Measurements from ENCODE around the gene TACC2. TPM values are rescaled to one million over a fixed set of nuclear protein-coding genes. Genes with fewer than 3 reads are reported as not detected.

The TACC2 gene
- total RNA-seq, 8 experiments from 2014 or later, result 14.0 to 63.3 (median 31.9) TPM

DNA sequence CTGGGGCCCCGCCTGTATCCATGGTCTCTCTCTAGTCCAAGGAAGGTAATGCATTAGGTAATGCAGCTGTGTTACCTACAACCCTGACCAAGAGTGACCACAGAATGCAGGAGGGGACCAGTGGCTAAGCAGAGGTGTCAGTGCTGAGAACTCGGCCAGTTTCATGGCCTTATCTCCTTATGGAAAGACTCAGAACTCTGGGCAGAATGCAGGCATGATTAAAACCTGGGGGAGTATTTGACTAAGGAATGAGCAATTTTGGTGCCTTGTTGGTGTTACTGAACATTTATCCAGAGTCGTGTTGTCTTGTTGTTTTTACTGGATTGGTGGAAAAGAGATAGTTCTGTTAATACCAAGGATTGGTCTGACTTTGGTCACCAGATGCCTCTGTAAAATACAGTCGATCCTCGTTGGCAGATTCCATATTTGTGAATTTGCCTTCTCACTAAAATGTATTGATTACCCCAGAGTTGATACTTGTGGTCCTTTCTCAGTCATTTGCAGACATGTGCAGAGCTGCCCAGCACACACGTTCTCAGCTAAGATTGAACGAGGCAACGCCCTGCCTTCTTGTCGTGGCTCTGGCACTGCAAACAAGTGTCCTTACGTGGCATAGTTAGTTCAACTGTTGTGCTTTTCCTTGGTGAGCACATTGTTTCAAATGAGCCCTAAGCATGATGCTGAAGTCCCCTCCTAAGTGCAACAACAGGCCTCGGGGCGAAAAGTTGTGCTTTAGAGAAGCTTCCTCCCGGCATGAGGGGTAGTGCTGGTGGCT is 146.5 kb downstream of the TACC2 start:
- no peak for ATAC-seq (replicated peaks in 6 of 8)
- no peak overlapping the region for H3K27ac ChIP-seq
- H3K4me1 ChIP-seq (replicated peaks in 1 of 2), result peaks cover 3 to 16% of the 10 kb centered on the region in 2 donors
- in situ Hi-C loops (cut with MboI; ENCODE audit: low pct_unique_long_range_greater_than_20kb in 2 of 9, low sequenced_read_pairs in 9 of 9, unreplicated experiment in 9 of 9), result no loop called here
- 29 to 100% (median 85%) methylated on average over 1 to 9 of the region's 13 CpGs; no CpG with 5 or more reads in 1 of the 10 experiments for WGBS, 10 experiments
- no peak overlapping the region for H3K4me3 ChIP-seq

GRCh38 chr10:122138831-122139625 is 150.1 kb downstream of the TACC2 start:
- ATAC-seq (replicated peaks in 6 of 8), result no peak
- in situ Hi-C loops (cut with MboI; ENCODE audit: low pct_unique_long_range_greater_than_20kb in 2 of 9, low sequenced_read_pairs in 9 of 9, unreplicated experiment in 9 of 9), result no loop called here
- H3K4me3 ChIP-seq, result no peak overlapping the region
- WGBS, 10 experiments, result 38 to 100% (median 84%) methylated on average over 1 to 9 of the region's 16 CpGs; no CpG with 5 or more reads in 2 of the 10 experiments
- H3K27ac ChIP-seq, result peak overlapping the region in 1 of 2 donors; percentile 56
- peaks cover 19 to 32% of the 10 kb centered on the region in 2 donors for H3K4me1 ChIP-seq (replicated peaks in 1 of 2)

- in situ Hi-C loops (cut with MboI; ENCODE audit: low pct_unique_long_range_greater_than_20kb in 2 of 9, low sequenced_read_pairs in 9 of 9, unreplicated experiment in 9 of 9), result no loop called here
- Histone ChIP-seq H3K27ac (peak overlapping the region in 1 of 2 donors; percentile 56), H3K4me1 (replicated peaks in 1 of 2) (peaks cover 19 to 32% of the 10 kb centered on the region in 2 donors), H3K4me3 (no peak overlapping the region)
- ATAC-seq (replicated peaks in 6 of 8), result no peak
- 53 to 100% (median 80%) methylated on average over 1 to 4 of the region's 10 CpGs; no CpG with 5 or more reads in 5 of the 10 experiments for WGBS, 10 experiments
Observed at GRCh38 chr10:122139627-122140170, 150.7 kb downstream of the TACC2 start.

- Histone ChIP-seq H3K27ac (no peak overlapping the region), H3K4me1 (replicated peaks in 1 of 2) (peaks cover 19 to 32% of the 10 kb centered on the region in 2 donors), H3K4me3 (no peak overlapping the region)
- in situ Hi-C loops (cut with MboI; ENCODE audit: low pct_unique_long_range_greater_than_20kb in 2 of 9, low sequenced_read_pairs in 9 of 9, unreplicated experiment in 9 of 9), result no loop called here
- ATAC-seq (replicated peaks in 6 of 8), result peak in 1 of 8 experiments; percentile 10
- 26 to 95% (median 73%) methylated on average over 2 to 5 of the region's 9 CpGs; no CpG with 5 or more reads in 4 of the 10 experiments for WGBS, 10 experiments
Observed at GRCh38 chr10:122140461-122140902, 151.5 kb downstream of the TACC2 start.

GRCh38 chr10:122140941-122141623 is 152.1 kb downstream of the TACC2 start:
- in situ Hi-C loops (cut with MboI; ENCODE audit: low pct_unique_long_range_greater_than_20kb in 2 of 9, low sequenced_read_pairs in 9 of 9, unreplicated experiment in 9 of 9), result no loop called here
- H3K4me3 ChIP-seq, result no peak overlapping the region
- WGBS, 10 experiments, result 0 to 100% (median 31%) methylated on average over 1 to 4 of the region's 10 CpGs; no CpG with 5 or more reads in 2 of the 10 experiments
- peak; percentile 56 to 82 (median 64) for ATAC-seq (replicated peaks in 6 of 8)
- peaks cover 19 to 32% of the 10 kb centered on the region in 2 donors for H3K4me1 ChIP-seq (replicated peaks in 1 of 2)
- no peak overlapping the region for H3K27ac ChIP-seq

GRCh38 chr10:122141821-122142640 is 153.1 kb downstream of the TACC2 start:
- Histone ChIP-seq H3K27ac (no peak overlapping the region), H3K4me1 (replicated peaks in 1 of 2) (peaks cover 19 to 32% of the 10 kb centered on the region in 2 donors), H3K4me3 (no peak overlapping the region)
- peak in 4 of 8 experiments; percentile 1 to 59 (median 53) for ATAC-seq (replicated peaks in 6 of 8)
- in situ Hi-C loops (cut with MboI; ENCODE audit: low pct_unique_long_range_greater_than_20kb in 2 of 9, low sequenced_read_pairs in 9 of 9, unreplicated experiment in 9 of 9), result no loop called here
- WGBS, 10 experiments, result 17 to 89% (median 77%) methylated on average over 1 to 6 of the region's 15 CpGs; no CpG with 5 or more reads in 5 of the 10 experiments

DNA sequence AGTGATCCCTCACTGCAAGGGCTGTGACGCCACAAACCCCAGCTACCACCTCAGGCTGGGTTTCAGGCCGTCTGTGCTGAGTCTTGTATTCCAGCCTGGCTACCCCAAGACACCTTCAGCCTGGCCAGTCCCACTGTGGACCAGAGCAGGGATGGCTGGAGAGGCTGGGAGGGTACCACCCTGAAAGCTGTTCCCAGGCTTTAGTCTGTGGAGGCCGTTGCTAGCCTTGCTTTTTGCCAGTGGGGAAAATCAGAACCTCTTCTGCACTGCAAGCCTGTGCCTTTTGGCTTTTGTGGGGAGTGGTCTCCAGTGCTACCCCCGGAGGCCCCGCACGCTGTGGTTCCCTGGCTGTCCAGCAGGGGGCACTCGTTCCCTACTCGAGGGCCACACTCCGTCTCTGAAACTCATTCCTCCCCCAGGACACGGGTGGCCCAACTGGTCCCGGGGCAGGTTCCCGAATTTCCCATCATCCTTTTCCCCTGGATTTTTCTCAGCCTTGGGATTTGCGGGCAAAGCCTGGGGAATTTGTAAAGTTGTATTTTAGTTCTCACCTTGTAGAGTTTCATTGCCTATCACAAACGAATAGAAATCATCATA is 153.8 kb downstream of the TACC2 start:
- H3K4me3 ChIP-seq, result no peak overlapping the region
- peaks cover 19 to 32% of the 10 kb centered on the region in 2 donors for H3K4me1 ChIP-seq (replicated peaks in 1 of 2)
- in situ Hi-C loops (cut with MboI; ENCODE audit: low pct_unique_long_range_greater_than_20kb in 2 of 9, low sequenced_read_pairs in 9 of 9, unreplicated experiment in 9 of 9), result no loop called here
- peak; percentile 1 to 45 (median 24) for ATAC-seq (replicated peaks in 6 of 8)
- H3K27ac ChIP-seq, result no peak overlapping the region
- WGBS, 10 experiments, result 0 to 44% (median 15%) methylated on average over 3 to 11 of the region's 14 CpGs; no CpG with 5 or more reads in 1 of the 10 experiments

DNA sequence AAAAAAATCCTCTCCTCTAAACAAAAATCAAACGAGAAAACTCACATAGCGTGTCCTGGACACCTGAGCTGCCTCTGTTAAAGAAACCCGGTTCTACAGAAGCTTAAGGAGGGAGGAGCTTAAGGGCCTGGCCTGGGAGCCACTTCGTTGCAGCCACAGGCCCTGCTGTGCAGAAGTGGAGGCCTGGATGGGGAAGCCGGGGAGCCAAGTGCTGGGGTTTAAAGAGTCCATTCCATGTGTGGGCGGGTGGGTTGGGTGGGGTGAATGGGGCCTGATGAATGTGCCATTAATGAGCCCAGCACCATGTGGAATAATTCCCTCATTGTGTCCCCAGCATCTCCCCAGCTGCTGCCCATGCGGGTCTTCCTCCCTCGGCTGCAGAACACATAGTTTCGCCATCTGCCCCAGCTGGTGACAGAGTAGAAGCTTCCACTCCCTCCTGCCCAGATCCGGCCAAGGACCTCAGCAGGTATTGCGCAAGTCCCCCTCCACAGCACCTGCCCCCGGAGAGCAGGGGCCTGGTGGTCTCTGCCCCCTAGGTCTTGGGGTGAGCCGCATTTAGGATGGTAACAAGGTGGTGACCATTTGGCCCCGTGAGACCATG is 154.4 kb downstream of the TACC2 start:
- Histone ChIP-seq H3K4me3 (no peak overlapping the region), H3K4me1 (replicated peaks in 1 of 2) (peaks cover 23 to 35% of the 10 kb centered on the region in 2 donors), H3K27ac (no peak overlapping the region)
- ATAC-seq (replicated peaks in 6 of 8), result peak in 5 of 8 experiments; percentile 19 to 68 (median 55)
- WGBS, 10 experiments, result 33 to 100% (median 76%) methylated on average over 1 to 6 of the region's 14 CpGs; no CpG with 5 or more reads in 2 of the 10 experiments
- in situ Hi-C loops (cut with MboI; ENCODE audit: low pct_unique_long_range_greater_than_20kb in 2 of 9, low sequenced_read_pairs in 9 of 9, unreplicated experiment in 9 of 9), result no loop called here

GRCh38 chr10:122144199-122144598 is 155.2 kb downstream of the TACC2 start:
- H3K4me1 ChIP-seq (replicated peaks in 1 of 2), result peaks cover 31 to 40% of the 10 kb centered on the region in 2 donors
- in situ Hi-C loops (cut with MboI; ENCODE audit: low pct_unique_long_range_greater_than_20kb in 2 of 9, low sequenced_read_pairs in 9 of 9, unreplicated experiment in 9 of 9), result no loop called here
- 67 to 100% (median 100%) methylated on average over 1 to 2 of the region's 2 CpGs; no CpG with 5 or more reads in 5 of the 10 experiments for WGBS, 10 experiments
- no peak overlapping the region for H3K27ac ChIP-seq
- H3K4me3 ChIP-seq, result no peak overlapping the region
- ATAC-seq (replicated peaks in 6 of 8), result no peak

DNA sequence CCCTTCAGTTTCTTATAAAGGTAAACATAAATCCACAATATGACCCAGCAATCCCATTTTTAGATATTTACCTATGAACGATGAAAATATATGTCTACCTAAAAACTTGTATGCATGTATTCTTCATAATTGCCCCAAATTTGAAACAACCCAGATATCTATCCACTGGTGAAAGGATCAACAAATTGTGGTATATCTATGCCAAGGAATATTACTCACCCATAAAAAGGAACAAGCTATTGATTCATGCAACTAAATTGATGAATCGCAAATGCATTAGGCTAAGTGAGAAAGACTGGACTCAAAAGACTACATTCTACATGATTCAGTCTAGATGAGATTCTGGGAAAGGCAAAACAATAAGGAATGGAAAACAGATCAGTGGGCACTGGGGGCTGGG is 156.2 kb downstream of the TACC2 start:
- Histone ChIP-seq H3K4me1 (replicated peaks in 1 of 2) (peaks cover 39 to 40% of the 10 kb centered on the region in 2 donors), H3K27ac (no peak overlapping the region), H3K4me3 (no peak overlapping the region)
- WGBS, 10 experiments, result 82 to 100% (median 100%) methylated on average over 1 to 2 of the region's 2 CpGs; no CpG with 5 or more reads in 2 of the 10 experiments
- in situ Hi-C loops (cut with MboI; ENCODE audit: low pct_unique_long_range_greater_than_20kb in 2 of 9, low sequenced_read_pairs in 9 of 9, unreplicated experiment in 9 of 9), result no loop called here
- no peak for ATAC-seq (replicated peaks in 6 of 8)

GRCh38 chr10:122147663-122148062 is 158.7 kb downstream of the TACC2 start:
- ATAC-seq (replicated peaks in 6 of 8), result peak in 3 of 8 experiments; percentile 3 to 61 (median 9)
- Histone ChIP-seq H3K4me3 (no peak overlapping the region), H3K4me1 (replicated peaks in 1 of 2) (peaks cover 28 to 30% of the 10 kb centered on the region in 2 donors), H3K27ac (no peak overlapping the region)
- WGBS, 10 experiments, result 0 to 95% (median 67%) methylated on average over 1 to 6 of the region's 7 CpGs; no CpG with 5 or more reads in 2 of the 10 experiments
- in situ Hi-C loops (cut with MboI; ENCODE audit: low pct_unique_long_range_greater_than_20kb in 2 of 9, low sequenced_read_pairs in 9 of 9, unreplicated experiment in 9 of 9), result no loop called here
